GM23338 (cell line): Measurements from ENCODE around the gene MGRN1. TPM values are rescaled to one million over a fixed set of nuclear protein-coding genes. Genes with fewer than 3 reads are reported as not detected.

Experiments
- ATAC-seq: fragments of 200-7000 bp; cut with Tn5 transposase; 3 replicates; pipeline ENCODE4 v1.9.1; 2020
- DNase-seq: peaks from one replicate; pipeline ENCODE4 v3.0.0-alpha.2; 2015; ENCODE audit warnings: low spot score
- H2AFZ ChIP-seq: fragments of 200-600 bp; sonication (generic); 2 replicates; pipeline ENCODE4 v1.8.0; 2016; ENCODE audit warnings: antibody characterized with exemption, mild to moderate bottlenecking, moderate library complexity
- H3F3A ChIP-seq: fragments of 200-600 bp; sonication (generic); replicated peaks from 2 replicates; pipeline ENCODE4 v1.8.0; 2017; ENCODE audit warnings: antibody characterized with exemption, mixed run types, low read depth
- H3K27ac ChIP-seq: fragments of 200-600 bp; sonication (generic); 2 replicates; pipeline ENCODE4 v1.6.1; 2016; ENCODE audit warnings: low read depth
- H3K27me3 ChIP-seq: fragments of 200-600 bp; sonication (generic); 2 replicates; pipeline ENCODE4 v1.8.0; 2016; ENCODE audit warnings: mild to moderate bottlenecking, mixed run types, moderate library complexity; ENCODE audit not compliant: insufficient read depth
- H3K36me3 ChIP-seq: fragments of 200-600 bp; sonication (generic); 2 replicates; pipeline ENCODE4 v1.8.0; 2016; ENCODE audit warnings: mild to moderate bottlenecking; ENCODE audit not compliant: insufficient read depth
- H3K4me1 ChIP-seq: fragments of 200-600 bp; sonication (generic); 2 replicates; pipeline ENCODE4 v1.8.0; 2016; ENCODE audit warnings: mild to moderate bottlenecking, moderate library complexity; ENCODE audit not compliant: insufficient read depth
- H3K4me2 ChIP-seq: fragments of 200-600 bp; sonication (generic); 2 replicates; pipeline ENCODE4 v1.7.1; 2017; ENCODE audit warnings: mixed run types
- H3K4me3 ChIP-seq: fragments of 200-600 bp; sonication (generic); 2 replicates; pipeline ENCODE4 v1.6.1; 2016; ENCODE audit warnings: mixed run types
- H3K79me2 ChIP-seq: fragments of 200-600 bp; sonication (generic); replicated peaks from 2 replicates; pipeline ENCODE4 v1.8.0; 2017; ENCODE audit warnings: mild to moderate bottlenecking; ENCODE audit not compliant: insufficient read depth
- H3K9me2 ChIP-seq: fragments of 200-600 bp; sonication (generic); 2 replicates; pipeline ENCODE4 v1.8.0; 2017; ENCODE audit not compliant: insufficient read depth
- H4K20me1 ChIP-seq: fragments of 200-600 bp; sonication (generic); replicated peaks from 2 replicates; pipeline ENCODE4 v1.8.0; 2017; ENCODE audit warnings: mild to moderate bottlenecking; ENCODE audit not compliant: insufficient read depth
- H3K27ac Mint-ChIP-seq: 2 replicates; pipeline ENCODE4 v1.8.0; 2020; ENCODE audit warnings: inconsistent platforms, mild to moderate bottlenecking, moderate library complexity, mixed read lengths
- H3K27me3 Mint-ChIP-seq: 3 replicates; pipeline ENCODE4 v1.8.0; 2022; ENCODE audit warnings: low read depth, mild to moderate bottlenecking, moderate library complexity, mixed read lengths, inconsistent platforms; ENCODE audit not compliant: insufficient read depth, poor library complexity
- H3K36me3 Mint-ChIP-seq: 3 replicates; pipeline ENCODE4 v1.8.0; 2021; ENCODE audit warnings: low read depth, mild to moderate bottlenecking, inconsistent platforms, moderate library complexity, mixed read lengths
- H3K4me1 Mint-ChIP-seq: 3 replicates; pipeline ENCODE4 v1.8.0; 2020; ENCODE audit warnings: mild to moderate bottlenecking, inconsistent platforms, mixed read lengths
- H3K4me3 Mint-ChIP-seq: 3 replicates; pipeline ENCODE4 v1.8.0; 2021; ENCODE audit warnings: moderate library complexity, mild to moderate bottlenecking, inconsistent platforms, mixed read lengths
- H3K9me3 Mint-ChIP-seq: 3 replicates; pipeline ENCODE4 v1.8.0; 2020; ENCODE audit warnings: moderate library complexity, mild to moderate bottlenecking, inconsistent platforms, mixed read lengths
- CREB1 ChIP-seq: fragments of 250-450 bp; sonication (Bioruptor Pico); IDR thresholded peaks from 2 replicates; pipeline ENCODE4 v1.5.0; 2020; ENCODE audit warnings: low read depth, mild to moderate bottlenecking, moderate library complexity
- CTCF ChIP-seq, 2 experiments: fragments of 200-600 bp in 1 of 2; sonication (generic) in 1 of 2; conservative IDR thresholded peaks; 2 replicates each; pipeline versions ENCODE4 v1.5.1 to v1.6.1; 2016 to 2017; ENCODE audit warnings: antibody characterized with exemption in 2 of 2, low read depth in 2 of 2, mild to moderate bottlenecking in 2 of 2, moderate library complexity in 1 of 2
- ETS1 ChIP-seq: IDR thresholded peaks from 2 replicates; pipeline ENCODE4 v1.6.1; 2016; ENCODE audit warnings: antibody characterized with exemption
- NANOG ChIP-seq: IDR thresholded peaks from 2 replicates; pipeline ENCODE4 v1.6.1; 2016; ENCODE audit warnings: antibody characterized with exemption, borderline replicate concordance
- POLR2AphosphoS5 ChIP-seq: IDR thresholded peaks from 2 replicates; pipeline ENCODE4 v1.6.1; 2016; ENCODE audit warnings: antibody characterized with exemption, low read depth
- STAT1 ChIP-seq: IDR thresholded peaks from one replicate; pipeline ENCODE4 v1.6.1; 2016; ENCODE audit warnings: antibody characterized with exemption; ENCODE audit not compliant: unreplicated experiment
- ZNF331 ChIP-seq: fragments of 250-450 bp; sonication (Bioruptor Pico); IDR thresholded peaks from 2 replicates; pipeline ENCODE4 v1.5.0; 2020; ENCODE audit warnings: low read depth, mild to moderate bottlenecking, moderate library complexity
- ZNF462 ChIP-seq: fragments of 250-450 bp; sonication (Bioruptor Pico); IDR thresholded peaks from 2 replicates; pipeline ENCODE4 v1.5.0; 2020; ENCODE audit warnings: mild to moderate bottlenecking, moderate library complexity
- polyA plus RNA-seq: library from polyadenylated mRNA; unstranded; fragments of >200 nt; fragmentation: Nextera tagmentation; extraction: Ambion mirVana; gene quantifications from 2 replicates; pipeline ENCODE4 v1.2.1, GENCODE V29; 2016
- total RNA-seq: library from RNA; depleted of rRNA; stranded (reverse); fragments of >200 nt; shearing (Covaris generic); gene quantifications from 2 replicates; pipeline ENCODE4 v1.2.3, GENCODE V29; 2014

MGRN1 gene
- total and polyA plus RNA-seq, 2 experiments from 2014 or later, result 13.1 to 71.8 TPM

- Histone ChIP-seq H3K4me2 (no peak overlapping the region), H3K27ac (no peak overlapping the region), H3F3A (no peaks in the 10 kb centered on the region), H3K4me3 (no peak overlapping the region), H4K20me1 (no peaks in the 10 kb centered on the region), H3K9me2 (no peaks in the 10 kb centered on the region), H2AFZ (no peak overlapping the region), H3K4me1 (no peaks in the 10 kb centered on the region), H3K27me3 (no peaks in the 10 kb centered on the region), H3K36me3 (no peaks in the 10 kb centered on the region), H3K79me2 (no peaks in the 10 kb centered on the region)
- Mint-ChIP-seq H3K4me3 (no peak overlapping the region), H3K36me3 (peaks cover 13% of the 10 kb centered on the region; the same call in 2 of the 3 replicates), H3K9me3 (no peaks in the 10 kb centered on the region), H3K27ac (peak overlapping the region; percentile 83), H3K27me3 (peaks cover 11% of the 10 kb centered on the region), H3K4me1 (no peaks in the 10 kb centered on the region)
- peak; percentile 14 for ATAC-seq
- no peak for DNase-seq
- no peak for TF ChIP-seq ZNF462 (CRISPR knock-in tag)
- TF ChIP-seq POLR2AphosphoS5, result 0 out of 2 replicates have a peak, but pooled peaks have one; percentile 1
Measured at GRCh38 chr16:4683255-4684057, 58.8 kb downstream of the MGRN1 start.

- peaks cover 11% of the 10 kb centered on the region for H3K27me3 Mint-ChIP-seq
- H3K4me1 Mint-ChIP-seq, result no peaks in the 10 kb centered on the region
- no peak for ATAC-seq
- H3K9me2 ChIP-seq, result no peaks in the 10 kb centered on the region
- no peaks in the 10 kb centered on the region for H3K79me2 ChIP-seq
- H3F3A ChIP-seq, result no peaks in the 10 kb centered on the region
- H3K4me3 ChIP-seq, result no peak overlapping the region
- no peaks in the 10 kb centered on the region for H4K20me1 ChIP-seq
- H3K36me3 ChIP-seq, result no peaks in the 10 kb centered on the region
- no peak overlapping the region for H2AFZ ChIP-seq
- H3K36me3 Mint-ChIP-seq, result peaks cover 13% of the 10 kb centered on the region; the same call in 2 of the 3 replicates
- H3K9me3 Mint-ChIP-seq, result no peaks in the 10 kb centered on the region
- H3K4me2 ChIP-seq, result no peak overlapping the region
- no peak overlapping the region for H3K4me3 Mint-ChIP-seq
- no peak for DNase-seq
- H3K27ac Mint-ChIP-seq, result no peak overlapping the region
- H3K27me3 ChIP-seq, result no peaks in the 10 kb centered on the region
- H3K27ac ChIP-seq, result no peak overlapping the region
- H3K4me1 ChIP-seq, result no peaks in the 10 kb centered on the region
- no peak for TF ChIP-seq CTCF (conservative IDR thresholded peaks at IDR 0.05; ENCODE audit: low read depth in 2 of 2)
- no peak for TF ChIP-seq ZNF331 (CRISPR knock-in tag)
- TF ChIP-seq CREB1 (CRISPR knock-in tag), result no peak
- TF ChIP-seq STAT1, result no peak
- TF ChIP-seq ETS1, result no peak
- TF ChIP-seq NANOG, result no peak
Measured at GRCh38 chr16:4684058-4684715, 59.6 kb downstream of the MGRN1 start.
